Femur (tissue), 1 donor: ENCODE results near the gene CDH4.

Source experiments
- DNase-seq: peaks from one replicate; pipeline ENCODE4 v3.0.0-alpha.2; 2017

Gene CDH4

DNA sequence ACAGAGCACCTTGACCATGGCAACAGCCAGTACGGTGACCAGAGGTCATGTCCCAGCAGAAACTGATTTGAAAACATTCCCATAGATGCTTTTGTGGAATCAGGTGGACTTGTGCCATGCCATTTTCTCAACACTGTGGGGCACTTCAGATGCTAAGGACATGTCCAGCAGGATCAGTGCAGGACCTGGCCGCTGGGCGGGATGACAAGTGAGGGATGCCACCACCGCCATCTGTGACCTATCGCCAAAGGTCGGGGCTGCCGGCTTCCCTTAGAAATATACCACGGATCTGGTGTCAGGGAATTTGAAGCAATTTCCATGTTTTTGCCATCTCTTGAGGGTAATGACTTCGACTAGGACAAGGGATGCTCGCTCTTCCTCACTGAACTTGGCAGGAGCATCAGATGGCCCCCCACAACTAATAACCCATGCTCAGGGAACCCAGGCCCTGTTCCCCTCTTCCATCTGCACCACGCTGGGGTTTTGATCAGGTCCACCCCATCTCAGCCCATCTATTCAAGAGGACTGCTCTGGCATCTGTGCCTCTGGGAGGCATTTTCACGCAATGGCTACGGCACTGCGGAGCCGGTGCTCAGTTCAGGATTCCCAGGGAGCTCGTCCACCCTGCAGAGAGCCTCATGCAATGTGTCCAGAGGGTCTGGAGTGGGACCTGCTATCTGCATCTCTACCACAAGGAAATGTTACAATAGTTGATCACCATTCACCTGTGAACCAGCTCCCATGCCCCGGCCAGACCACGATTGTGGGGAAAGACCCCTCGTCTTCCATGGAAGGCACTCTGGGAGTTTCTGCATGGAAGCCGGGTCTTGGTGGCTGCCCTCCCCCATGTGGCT is 511.1 kb downstream of the CDH4 start:
- DNase-seq = no peak

DNA sequence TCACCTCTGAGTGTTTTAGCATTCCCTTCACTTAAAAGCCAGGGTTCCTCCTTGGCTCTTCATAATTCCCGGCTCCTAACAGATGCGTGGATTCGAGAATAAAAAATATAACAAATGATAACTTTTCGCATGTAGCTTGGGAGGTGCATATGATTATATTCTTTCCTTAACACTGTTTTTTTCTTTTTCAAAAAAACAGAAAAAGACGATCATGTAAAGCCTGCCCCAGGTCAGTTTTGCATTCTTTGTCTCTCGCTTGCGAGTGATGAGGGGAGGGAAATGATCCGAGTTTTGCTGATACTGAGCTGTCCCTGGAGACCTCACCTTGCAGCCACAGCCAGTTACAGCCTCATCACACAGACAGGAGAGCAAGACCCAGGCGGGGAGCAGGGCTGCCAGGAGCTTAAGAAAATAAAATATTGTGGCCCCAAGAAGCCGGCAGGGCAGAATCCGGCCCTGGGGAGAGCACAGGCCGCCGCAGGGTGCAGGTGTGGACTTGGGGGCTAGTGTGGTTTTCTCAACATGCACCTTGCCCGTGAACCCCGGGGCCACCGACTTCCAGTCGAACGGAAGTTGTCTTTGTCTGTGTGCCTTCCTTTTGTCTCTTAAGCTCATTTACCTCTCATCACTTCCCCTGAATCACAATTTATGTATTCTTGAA is 511.8 kb downstream of the CDH4 start:
- DNase-seq = no peak

DNA sequence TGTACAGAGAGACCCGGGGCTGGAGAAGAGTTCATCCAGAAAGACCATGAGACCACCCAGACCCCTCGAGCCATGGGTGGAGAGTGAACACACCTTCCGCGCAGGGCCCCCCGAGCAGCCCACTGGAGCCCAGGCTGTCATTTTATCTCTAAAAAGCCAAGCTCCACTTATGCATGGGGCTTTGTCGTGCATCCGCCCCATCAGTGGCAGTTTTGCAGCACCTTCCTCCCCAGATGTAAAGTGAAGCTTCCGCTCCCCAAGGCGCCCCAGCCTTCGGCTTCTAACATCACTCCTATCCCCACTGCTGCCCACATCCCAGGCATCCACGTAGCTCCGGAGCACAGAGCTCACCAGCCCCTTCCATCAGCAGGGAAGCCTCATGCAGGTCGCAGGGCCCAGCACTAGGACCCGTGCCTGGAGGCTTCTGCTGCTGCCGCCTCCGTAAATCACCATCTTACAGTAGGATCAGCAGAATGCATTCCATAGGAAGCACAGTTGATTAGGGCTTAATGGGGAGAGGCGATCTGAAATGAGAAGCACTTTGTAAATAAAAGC is 512.5 kb downstream of the CDH4 start:
- no peak for DNase-seq

DNA sequence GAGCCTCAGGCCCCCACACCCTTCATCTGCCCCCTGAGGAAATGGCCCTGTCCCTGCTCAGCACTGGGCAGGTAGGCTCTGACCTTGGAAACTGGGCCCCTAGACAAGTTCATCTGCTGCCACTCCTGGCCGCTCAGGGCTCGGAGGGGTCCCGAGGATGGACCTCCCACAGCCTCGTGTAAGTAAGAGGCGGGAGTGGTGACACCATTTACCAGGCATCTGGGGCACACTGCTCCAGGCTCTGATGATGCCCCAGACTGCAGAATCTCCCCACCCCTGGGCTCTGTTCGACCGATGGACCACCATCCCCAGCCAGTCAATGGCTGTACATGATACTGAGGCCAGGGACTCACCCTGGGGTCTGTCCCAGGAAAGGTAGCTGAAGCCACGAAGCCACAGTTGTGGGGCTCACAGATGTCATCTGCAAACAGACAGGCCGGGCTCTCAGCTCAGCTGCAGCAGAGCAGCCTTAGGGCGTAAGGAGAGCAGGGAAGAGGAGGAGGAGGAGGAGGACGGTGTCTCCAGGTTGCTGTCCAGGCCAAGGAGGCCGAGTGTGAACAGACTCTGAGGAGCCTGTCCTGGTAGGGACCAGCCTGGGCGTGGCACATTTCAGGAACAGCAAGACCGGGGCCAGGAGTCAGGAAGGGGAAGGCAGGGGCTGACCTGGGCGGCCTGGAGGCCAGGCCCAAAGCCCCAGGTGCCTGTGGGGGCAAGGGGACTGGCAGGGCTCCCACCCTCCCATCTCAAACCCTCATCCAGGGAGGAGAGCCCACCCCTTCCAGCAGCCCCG is 513.2 kb downstream of the CDH4 start:
- DNase-seq = no peak

DNA sequence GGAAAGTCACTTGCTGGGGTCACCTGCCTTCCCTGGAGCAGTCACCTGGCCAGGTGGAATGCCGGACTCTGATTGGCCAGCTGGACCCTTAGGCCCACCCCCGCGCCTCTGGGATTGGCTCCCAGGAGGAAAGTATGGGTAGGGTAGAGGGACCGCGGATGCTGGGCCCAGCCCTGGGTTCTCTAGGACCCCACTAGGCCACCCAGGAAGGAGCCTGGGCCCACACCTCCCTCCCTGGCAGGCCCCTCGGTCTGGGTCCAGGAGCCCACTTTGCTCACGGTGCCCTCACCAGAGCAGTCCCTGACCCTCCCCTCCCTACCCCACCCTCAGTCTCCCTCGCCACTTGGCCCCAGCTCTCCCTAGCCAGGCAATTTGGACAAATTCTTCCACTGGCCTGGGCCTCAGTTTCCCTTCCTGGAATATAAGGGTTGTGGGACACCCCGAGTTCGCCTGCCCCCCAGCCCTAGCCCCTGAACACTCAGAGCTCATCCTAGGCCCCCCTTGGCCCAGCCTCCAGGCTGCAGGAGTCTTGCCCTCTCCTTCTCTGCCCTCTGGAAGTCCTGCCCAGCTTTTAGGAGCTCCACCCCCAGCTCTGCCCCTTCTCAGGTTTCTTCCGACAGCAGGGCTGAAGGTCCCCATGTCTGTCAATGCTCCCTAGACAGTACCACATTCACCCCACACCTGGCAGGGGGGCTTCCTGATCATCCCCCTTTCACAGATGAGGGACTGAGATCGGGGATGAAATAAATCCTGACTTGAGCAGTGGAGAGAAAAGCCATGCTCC is 514.0 kb downstream of the CDH4 start:
- no peak for DNase-seq

DNA sequence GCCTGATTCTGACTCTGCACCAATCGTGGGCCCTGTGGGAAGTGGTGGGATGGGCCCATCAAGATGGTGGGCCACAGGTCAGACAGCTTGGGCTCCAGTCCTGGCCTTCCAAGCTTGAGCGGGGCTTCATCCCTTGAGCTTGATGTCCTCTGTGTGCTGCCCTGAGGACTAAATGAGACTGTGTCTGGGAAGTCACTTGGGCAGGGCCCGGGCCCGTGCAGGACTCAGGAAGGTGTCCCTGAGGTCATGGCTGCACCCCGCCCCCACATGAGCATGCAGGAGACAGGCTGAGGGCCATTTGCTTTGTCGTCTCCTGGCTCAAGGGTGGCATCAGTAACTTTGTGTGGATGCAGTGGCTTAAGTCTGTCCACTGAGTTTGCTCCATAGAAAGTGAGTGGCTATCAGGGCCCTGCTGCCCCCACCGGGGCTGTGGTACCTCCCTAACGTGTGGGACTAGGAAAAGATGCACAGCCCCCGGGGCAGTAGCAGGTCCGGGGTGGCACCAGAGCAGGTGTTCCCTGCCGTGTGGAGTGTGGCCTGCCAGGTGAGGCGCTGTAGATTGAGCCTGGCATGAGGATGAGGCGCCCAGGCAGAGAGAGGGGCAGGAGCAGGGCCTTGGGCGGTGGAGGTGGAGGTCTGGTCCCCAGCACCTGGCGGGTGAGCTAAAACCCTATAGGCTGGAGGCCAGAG is 515.0 kb downstream of the CDH4 start:
- DNase-seq = no peak

DNA sequence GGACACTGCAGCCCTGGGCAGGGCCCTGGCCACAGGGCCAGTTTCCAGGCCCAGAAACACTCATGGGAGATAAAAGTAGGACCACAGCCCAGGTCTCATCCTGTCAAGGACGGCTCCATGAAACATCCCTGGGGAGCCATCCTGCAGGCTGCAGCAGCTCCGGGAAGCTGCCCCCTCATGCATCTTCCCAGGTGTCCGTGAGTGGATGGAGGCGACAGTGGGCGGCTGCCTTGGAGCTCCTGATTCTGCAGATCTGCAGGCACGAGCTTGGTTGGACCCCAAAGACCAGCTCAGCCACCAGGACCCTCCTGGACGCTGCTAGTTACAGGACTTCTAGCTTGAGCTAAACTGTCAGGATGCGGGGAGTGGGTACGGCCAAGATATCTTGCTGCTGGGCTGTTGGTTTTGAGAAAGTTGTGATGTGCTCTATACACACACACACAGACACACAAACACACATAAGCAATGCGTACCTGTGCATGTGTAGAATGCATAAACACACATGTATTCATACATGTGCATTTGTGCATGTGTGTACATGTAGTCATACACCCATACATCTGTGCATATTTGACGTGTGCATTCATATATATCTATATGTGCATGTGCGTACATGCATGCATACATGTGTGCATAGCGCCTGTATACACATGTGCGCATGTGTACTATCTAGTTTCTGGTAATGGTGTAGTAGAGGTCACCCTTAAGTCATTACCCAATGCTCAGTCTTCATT is 515.9 kb downstream of the CDH4 start:
- DNase-seq = no peak

DNA sequence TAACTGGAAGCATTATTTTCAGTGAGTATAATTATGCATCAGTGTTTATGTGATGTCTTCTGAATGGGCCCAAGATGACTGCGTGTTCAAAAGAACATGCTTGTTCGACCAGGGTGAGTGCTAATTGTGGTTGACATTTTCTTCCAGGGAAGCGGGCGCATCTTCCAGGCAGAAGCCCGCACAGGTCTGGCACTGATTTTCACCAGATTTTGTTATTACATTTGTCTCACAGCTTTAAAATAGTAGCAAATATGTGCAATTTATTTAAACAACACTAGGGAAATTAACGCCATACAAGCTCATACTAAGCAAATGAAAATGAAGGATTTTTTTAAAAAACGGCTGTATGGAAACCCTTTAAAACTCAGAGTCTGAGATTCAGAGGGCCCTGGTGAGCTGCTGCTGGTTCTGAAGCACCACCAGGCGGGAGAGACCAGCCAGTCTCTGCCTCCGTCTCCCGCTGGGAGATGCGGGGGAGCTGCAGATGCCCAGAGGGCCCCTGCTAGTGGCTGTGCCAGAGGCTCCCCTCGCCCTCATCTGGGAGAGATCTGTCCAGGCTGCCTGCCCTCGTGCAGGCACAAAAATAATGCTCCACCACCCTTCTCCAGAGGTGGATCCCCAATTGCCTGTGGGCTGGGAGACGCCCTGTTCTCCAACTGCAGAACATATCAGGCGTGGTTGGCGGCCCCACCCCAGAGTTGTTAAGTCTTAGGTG is 516.7 kb downstream of the CDH4 start:
- no peak for DNase-seq

DNA sequence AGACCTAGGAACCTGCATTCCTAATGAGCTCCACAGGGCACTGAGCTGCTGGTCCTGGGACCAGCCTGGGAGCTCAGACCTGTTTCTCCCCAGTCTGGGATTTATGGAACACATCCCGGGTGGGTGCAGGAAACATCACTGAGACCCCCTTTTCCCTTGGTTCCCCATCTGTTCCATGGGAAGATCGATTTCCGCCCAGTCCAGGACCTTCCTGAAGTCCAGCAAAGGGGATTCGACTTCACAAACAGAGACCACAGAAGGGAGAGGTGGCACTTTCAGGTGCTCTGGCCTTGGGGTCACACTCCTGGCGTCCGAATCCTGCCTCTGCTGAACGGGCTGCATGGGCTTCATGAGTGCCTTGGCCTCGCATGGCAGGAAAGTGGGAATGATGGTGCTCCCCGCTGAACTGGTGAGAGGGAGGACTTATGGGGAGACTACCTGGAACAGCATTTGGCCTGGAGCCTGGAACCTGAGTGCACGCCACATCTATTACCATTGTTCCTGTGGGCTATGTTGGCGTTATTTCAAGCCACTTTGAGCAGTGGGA is 517.3 kb downstream of the CDH4 start:
- no peak for DNase-seq

DNA sequence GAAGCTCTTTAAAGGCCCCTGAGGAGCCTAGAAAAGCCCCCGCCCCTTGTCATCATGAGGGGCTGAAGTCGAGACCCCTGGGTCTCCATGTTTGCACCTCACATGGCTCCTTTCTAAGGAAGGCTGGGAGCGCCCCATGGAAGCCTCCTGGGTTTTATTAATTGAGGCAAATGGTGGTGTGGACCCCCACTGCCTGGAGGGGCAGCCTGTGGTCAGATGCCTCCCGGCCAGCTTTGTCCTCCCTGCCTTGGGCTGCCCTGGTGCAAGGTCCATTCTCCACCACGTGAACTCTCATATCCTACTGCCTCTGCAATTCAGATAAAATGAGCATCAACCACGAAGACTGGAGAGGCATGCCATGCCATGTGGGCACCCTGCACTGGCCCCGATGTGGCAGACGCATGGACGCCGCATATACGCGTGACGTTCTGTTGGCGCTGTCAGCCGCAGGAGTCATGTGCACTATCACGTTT is 518.1 kb downstream of the CDH4 start:
- DNase-seq = no peak

DNA sequence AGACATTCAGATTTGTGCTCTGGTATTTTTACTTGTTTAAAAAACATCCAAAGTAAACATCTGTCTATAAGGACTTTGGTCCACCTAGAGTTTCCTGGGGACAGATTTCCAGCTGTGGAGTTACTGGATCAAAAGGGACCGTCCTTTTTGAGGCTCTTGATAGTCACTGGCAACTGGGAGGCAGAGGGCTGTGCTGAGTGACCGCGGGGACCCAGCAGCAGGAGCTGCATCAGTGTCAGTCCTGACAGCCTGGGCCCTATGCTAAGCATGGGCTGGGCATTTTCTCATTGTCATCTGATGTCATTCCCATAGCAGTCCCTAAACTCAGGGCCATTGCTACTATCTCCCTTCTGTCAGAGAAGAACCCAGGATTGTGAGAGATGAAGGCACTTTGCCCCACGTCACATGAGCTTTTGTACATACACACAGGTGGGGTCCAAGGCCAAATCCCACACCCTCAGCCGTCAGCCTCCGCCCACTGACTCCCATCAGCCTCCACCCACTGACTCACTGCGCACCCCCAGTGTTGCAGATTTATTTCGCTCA is 519.8 kb downstream of the CDH4 start:
- DNase-seq = no peak

DNA sequence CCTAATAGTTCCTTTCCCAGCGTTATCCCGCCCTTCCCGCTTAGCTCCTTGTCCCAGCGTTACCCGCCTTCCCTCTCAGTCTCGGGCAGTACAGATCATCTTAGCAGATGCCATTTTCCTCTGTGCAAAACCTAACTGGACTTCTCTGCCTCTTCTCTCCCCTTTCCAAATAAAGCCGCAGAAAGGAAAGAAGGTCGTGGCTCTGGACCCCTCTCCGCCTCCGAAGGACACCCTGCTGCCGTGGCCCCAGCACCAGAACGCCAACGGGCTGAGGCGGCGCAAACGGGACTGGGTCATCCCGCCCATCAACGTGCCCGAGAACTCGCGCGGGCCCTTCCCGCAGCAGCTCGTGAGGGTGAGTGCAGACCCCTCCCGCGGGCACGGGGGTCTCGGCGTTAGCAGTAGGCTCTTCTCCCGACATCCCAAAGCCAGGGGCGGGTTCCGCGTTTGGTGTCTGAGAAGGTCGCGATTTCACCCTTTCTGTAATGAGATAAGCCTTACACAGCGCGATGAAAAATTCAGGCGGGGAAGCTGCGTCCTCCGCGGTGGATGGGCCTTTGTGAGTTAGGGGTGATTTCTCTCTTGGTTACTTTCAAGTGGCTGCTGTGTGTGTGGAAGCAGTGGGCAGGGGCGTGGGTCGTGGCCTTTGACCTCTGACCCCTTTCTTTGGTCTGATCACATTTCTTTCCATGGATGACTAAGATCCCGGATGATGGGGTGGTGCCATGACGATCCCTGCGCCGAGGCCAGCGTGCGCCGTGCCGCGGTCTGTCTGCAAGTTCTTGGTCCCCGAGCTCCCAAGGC is 521.0 kb downstream of the CDH4 start:
- no peak for DNase-seq

DNA sequence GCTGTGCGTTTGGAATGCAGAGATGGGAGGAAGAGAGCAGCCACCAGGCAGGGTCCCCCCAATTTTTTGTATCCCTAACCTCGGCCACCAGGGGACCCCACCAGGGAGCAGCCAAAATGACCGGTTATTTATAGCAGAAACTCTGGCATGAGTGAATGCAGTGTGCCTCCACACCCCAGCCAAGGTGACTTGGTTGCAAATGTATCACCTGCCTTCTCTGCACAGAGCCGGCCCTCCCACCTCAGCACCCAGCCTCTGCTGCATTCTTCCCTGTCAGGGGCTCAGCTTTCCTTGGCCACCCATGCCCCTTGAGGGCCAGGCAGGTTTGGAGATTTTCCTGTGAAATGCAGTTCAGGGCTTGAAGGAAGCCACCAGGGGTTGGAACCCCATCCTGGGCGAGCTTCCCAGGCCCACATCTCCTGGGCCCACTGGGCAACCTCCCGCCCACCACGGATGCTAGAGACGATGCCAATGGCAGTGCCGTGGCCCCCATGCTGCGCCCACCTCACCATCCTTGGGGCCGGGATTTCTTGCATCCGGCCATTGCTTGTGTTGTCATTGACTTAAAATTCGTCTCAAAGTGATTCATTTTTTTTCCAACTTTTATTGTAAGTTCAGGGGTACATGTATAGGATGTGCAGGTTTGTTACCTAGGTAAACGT is 522.0 kb downstream of the CDH4 start:
- DNase-seq = no peak

DNA sequence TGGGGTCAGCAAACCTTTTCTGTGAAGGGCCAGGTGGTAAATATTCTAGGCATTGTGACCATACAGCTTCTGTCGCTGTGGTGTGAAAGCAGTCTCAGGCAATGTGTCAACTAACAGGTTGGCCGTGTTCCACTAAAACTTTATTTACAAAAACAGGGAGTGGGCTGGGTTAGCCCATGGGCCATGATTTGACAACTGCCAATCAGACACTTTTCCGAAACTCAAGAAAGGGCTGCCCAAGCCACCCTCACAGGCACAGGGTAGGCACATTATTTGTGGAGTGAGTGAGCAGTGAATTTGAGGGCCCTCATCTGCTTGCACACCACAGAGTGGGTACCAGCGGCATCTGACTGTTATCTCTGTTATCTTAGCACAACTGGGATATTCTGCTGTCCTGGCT is 523.4 kb downstream of the CDH4 start:
- DNase-seq = no peak

DNA sequence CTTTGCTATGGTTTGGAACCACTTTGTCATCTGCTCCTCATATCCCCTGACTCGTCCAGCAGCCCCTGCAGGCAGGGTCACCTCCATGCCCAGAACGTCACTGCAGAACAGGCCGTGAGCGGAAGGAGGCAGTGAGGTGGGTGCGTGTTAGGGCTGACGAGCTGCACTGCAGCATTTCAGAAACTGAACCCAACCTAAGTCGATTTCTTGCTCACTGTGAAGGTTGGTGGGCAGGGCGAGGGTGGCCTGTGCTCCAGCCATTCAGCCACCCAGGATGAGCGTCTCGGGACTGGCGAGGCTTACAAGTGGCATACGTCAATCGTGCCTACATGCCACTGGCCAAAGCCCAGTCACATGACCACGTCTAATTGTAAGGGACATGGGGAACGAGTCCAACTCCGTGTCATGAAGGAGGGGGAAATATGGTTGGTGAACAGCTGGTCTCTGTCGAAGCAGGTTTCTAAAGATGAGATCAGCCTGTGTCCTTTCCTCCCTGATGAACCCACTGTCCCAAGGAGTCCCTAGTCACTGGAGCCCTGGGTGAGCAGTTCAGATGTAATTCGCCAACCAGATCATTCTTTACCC is 524.5 kb downstream of the CDH4 start:
- DNase-seq = no peak

DNA sequence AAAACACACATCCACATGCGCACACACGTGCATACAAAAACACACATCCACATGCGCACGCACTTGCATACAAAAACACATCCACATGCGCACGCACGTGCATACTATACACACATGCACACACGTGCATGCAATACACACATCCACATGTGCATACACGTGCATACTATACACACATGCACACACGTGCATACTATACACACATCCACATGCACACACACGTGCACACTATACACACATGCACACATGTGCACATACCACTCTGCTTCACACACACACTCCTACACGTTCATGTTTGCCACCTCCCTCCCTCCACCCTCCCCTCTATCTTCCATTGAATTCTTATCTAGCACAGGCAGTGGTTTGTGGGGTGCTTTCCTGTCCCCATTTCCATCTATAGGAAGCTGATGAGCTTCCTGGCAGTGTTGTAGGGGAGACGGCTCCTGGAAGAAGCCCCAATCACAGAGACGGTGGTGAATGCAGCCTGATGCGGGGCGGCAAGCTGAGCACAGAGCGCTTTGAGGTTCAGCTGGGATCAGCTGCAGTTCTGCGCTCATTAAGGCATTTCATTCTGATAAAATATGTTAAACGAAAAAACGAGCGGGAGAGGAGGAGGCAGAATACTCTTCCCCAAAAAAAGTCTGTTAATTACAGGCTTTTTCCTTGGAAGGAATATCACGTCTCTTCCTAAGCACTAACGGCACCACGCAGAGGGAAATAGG is 525.9 kb downstream of the CDH4 start:
- no peak for DNase-seq

DNA sequence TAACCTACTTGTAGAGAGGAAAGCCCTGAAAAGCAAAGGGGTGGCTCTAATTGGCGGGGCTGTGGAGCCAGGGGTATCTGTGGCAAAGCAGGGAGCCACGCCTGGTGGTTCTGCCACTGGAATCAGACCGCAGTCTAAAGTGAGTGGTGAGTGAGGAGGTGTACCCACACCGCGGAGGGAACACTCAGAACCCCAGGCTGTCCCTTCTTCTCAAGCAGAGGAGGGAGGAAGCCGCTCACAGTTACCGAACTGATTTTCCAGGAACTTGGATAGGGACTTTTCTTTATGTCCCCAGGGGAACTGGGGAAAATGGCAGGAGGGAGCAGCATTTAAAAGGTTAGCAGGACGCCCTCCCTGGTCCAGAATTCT is 526.4 kb downstream of the CDH4 start:
- no peak for DNase-seq
